ENCODE data around the gene WDR72. TPM values are rescaled to one million over a fixed set of nuclear protein-coding genes. Genes with fewer than 3 reads are reported as not detected.

WDR72 gene
- total RNA-seq, 4 donors from 2014 or later = 0.04 to 0.73 (median 0.08) TPM; not detected in 1

DNA sequence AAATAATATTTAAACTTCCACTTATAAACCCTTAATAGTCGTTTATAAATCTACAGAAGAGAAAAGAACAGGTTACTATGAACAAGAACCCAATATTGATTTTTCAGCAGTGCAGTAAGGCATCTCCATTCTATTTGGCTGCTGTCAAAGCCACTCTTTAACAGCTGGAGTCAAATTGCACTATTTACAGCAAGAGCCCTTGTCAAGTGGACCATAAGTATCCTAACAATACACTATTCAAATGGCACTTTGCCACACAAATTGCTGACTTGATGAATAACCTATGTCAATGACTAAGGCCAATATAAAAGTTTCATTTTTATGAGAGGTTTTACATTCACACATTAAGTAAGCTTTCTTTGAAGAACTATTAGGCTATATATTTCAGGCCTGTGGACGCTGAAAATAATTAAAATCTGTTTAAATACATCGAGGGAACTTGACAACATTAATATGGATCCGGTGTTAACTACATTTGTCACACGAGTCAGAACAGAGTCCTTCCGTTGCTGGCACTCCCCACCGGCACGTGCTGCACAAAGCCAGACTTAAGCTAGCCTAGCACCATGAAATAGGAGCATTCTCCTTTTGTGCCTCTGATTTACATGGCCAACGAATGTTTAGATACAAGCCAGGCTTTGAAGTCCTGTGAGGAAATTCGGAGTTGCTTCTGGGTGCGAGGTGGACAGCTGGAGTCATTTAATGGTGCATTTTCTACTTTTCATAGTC lies 100.5 kb downstream of the WDR72 start:
- 22 to 38% methylated on average over 11 of the region's 11 CpGs for WGBS, 2 donors
- Histone ChIP-seq H3K4me1 (no peaks in the 10 kb centered on the region), H3K27me3 (no peaks in the 10 kb centered on the region), H3K27ac (no peak overlapping the region), H3K36me3 (no peaks in the 10 kb centered on the region), H3K9me3 (no peaks in the 10 kb centered on the region), H3K4me3 (no peak overlapping the region)
- DNase-seq = no peak
- TF ChIP-seq POLR2A (IDR thresholded peaks at IDR 0.05) = no peak
- TF ChIP-seq, protein P1, sequence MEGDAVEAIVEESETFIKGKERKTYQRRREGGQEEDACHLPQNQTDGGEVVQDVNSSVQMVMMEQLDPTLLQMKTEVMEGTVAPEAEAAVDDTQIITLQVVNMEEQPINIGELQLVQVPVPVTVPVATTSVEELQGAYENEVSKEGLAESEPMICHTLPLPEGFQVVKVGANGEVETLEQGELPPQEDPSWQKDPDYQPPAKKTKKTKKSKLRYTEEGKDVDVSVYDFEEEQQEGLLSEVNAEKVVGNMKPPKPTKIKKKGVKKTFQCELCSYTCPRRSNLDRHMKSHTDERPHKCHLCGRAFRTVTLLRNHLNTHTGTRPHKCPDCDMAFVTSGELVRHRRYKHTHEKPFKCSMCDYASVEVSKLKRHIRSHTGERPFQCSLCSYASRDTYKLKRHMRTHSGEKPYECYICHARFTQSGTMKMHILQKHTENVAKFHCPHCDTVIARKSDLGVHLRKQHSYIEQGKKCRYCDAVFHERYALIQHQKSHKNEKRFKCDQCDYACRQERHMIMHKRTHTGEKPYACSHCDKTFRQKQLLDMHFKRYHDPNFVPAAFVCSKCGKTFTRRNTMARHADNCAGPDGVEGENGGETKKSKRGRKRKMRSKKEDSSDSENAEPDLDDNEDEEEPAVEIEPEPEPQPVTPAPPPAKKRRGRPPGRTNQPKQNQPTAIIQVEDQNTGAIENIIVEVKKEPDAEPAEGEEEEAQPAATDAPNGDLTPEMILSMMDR (IDR thresholded peaks at IDR 0.05) = no peak
- intact Hi-C loops (cut with DNase I) = no loop called here

- intact Hi-C loops (cut with DNase I) = no loop called here
- no peak for DNase-seq
- 67 to 79% methylated on average over 2 of the region's 2 CpGs for WGBS, 2 donors
These were observed 101.2 kb downstream of the WDR72 start for GRCh38 chr15:53658255-53658654.

DNA sequence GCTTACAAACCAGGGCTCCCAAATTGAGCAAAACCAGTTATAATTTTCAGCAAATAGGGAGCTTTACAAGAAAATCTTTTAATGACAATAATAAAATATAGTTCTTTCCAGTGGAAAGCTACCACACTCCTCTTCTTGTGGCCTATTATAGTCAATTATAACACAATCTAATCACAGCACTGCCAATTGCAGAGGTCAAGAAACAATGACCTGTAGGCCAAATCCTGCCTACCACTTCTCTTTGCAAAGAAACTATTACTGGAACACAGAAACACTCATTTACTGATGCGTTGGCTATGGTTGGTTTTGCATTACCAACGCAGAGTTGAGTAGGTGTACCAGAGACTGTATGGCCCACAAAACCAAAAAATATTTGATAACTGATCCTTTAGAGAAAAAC lies 110.5 kb downstream of the WDR72 start:
- WGBS, 2 donors = 67 to 84% methylated on average over 2 of the region's 2 CpGs

More at GRCh38 chr15:53658255-53658654, 101.2 kb downstream of the WDR72 start:
- H3K4me3 ChIP-seq = no peak overlapping the region
- no peaks in the 10 kb centered on the region for H3K27me3 ChIP-seq
- no peak for TF ChIP-seq POLR2A (IDR thresholded peaks at IDR 0.05)
- TF ChIP-seq, protein P1 (IDR thresholded peaks at IDR 0.05) = no peak
- no peaks in the 10 kb centered on the region for H3K9me3 ChIP-seq
- H3K27ac ChIP-seq = no peak overlapping the region
- no peaks in the 10 kb centered on the region for H3K4me1 ChIP-seq
- H3K36me3 ChIP-seq = no peaks in the 10 kb centered on the region

GRCh38 chr15:53644660-53645059 lies 114.8 kb downstream of the WDR72 start:
- Histone ChIP-seq H3K36me3 (no peaks in the 10 kb centered on the region), H3K9me3 (no peaks in the 10 kb centered on the region), H3K4me3 (no peak overlapping the region), H3K27me3 (no peaks in the 10 kb centered on the region), H3K27ac (no peak overlapping the region), H3K4me1 (no peaks in the 10 kb centered on the region)
- intact Hi-C loops (cut with DNase I) = no loop called here
- 68 to 69% methylated on average over 6 of the region's 6 CpGs for WGBS, 2 donors
- TF ChIP-seq, protein P1 (IDR thresholded peaks at IDR 0.05) = no peak
- no peak for TF ChIP-seq POLR2A (IDR thresholded peaks at IDR 0.05)
- DNase-seq = no peak

More for the DNA sequence above, 110.5 kb downstream of the WDR72 start:
- H3K9me3 ChIP-seq = no peaks in the 10 kb centered on the region
- H3K4me3 ChIP-seq = no peak overlapping the region
- no peaks in the 10 kb centered on the region for H3K4me1 ChIP-seq
- TF ChIP-seq, protein P1 (IDR thresholded peaks at IDR 0.05) = no peak
- TF ChIP-seq POLR2A (IDR thresholded peaks at IDR 0.05) = no peak
- no peaks in the 10 kb centered on the region for H3K27me3 ChIP-seq
- no peaks in the 10 kb centered on the region for H3K36me3 ChIP-seq
- no peak overlapping the region for H3K27ac ChIP-seq
- DNase-seq = no peak
- intact Hi-C loops (cut with DNase I) = no loop called here

- H3K9me3 ChIP-seq = peaks cover 0 to 9% (median 0%) of the 10 kb centered on the region in 3 donors
- TF ChIP-seq, protein P1 (IDR thresholded peaks at IDR 0.05) = no peak
- TF ChIP-seq POLR2A (IDR thresholded peaks at IDR 0.05) = no peak
- no peak overlapping the region for H3K4me3 ChIP-seq
- intact Hi-C loops (cut with DNase I) = no loop called here
- H3K27me3 ChIP-seq = no peaks in the 10 kb centered on the region
- no peaks in the 10 kb centered on the region for H3K36me3 ChIP-seq
- 83 to 85% methylated on average over 2 of the region's 2 CpGs for WGBS, 2 donors
- H3K27ac ChIP-seq = no peak overlapping the region
- no peak for DNase-seq
- H3K4me1 ChIP-seq = no peaks in the 10 kb centered on the region
These were observed 124.9 kb downstream of the WDR72 start for GRCh38 chr15:53634517-53635106.
